HUES48 (cell line): Measurements from ENCODE around the gene OR9A4.
"Not testable (repeated sequence)": the region's sequence is repeated elsewhere in the genome, so short reads cannot be mapped to it uniquely, and the experiment has no call there.

Source experiments
- H3K27ac ChIP-seq: one replicate; pipeline ENCODE4 v1.7.0; 2013; ENCODE audit warnings: low read depth, low read length, inconsistent platforms
- H3K27me3 ChIP-seq: 2 replicates; pipeline ENCODE4 v1.6.1; 2013; ENCODE audit warnings: mild to moderate bottlenecking, low read length; ENCODE audit not compliant: control insufficient read depth, insufficient read depth
- H3K36me3 ChIP-seq: 2 replicates; pipeline ENCODE4 v1.6.1; 2013; ENCODE audit warnings: low read length; ENCODE audit not compliant: control insufficient read depth, insufficient read depth
- H3K4me1 ChIP-seq: 2 replicates; pipeline ENCODE4 v1.6.1; 2013; ENCODE audit warnings: mild to moderate bottlenecking, low read length; ENCODE audit not compliant: control insufficient read depth, insufficient read depth
- H3K4me3 ChIP-seq: 2 replicates; pipeline ENCODE4 v1.5.1; 2013; ENCODE audit warnings: mild to moderate bottlenecking, low read depth, low read length
- H3K9ac ChIP-seq: 2 replicates; pipeline ENCODE4 v1.6.1; 2013; ENCODE audit warnings: mild to moderate bottlenecking, low read depth, low read length, moderate library complexity
- H3K9me3 ChIP-seq: 2 replicates; pipeline ENCODE4 v1.6.1; 2013; ENCODE audit warnings: low read length; ENCODE audit not compliant: control insufficient read depth, insufficient read depth

OR9A4 gene

DNA sequence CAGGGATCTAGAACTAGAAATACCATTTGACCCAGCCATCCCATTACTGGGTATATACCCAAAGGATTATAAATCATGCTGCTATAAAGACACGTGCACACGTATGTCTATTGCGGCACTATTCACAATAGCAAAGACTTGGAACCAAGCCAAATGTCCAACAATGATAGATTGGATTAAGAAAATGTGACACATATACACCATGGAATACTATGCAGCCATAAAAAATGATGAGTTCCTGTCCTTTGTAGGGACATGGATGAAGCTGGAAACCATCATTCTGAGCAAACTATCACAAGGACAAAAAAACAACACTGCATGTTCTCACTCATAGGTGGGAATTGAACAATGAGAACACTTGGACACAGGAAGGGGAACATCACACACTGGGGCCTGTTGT, 16.8 kb upstream of the OR9A4 start:
- H3K9me3 ChIP-seq, H3K4me1 ChIP-seq, H3K36me3 ChIP-seq, H3K4me3 ChIP-seq, H3K27ac ChIP-seq, H3K9ac ChIP-seq, H3K27me3 ChIP-seq: not testable (repeated sequence)

DNA sequence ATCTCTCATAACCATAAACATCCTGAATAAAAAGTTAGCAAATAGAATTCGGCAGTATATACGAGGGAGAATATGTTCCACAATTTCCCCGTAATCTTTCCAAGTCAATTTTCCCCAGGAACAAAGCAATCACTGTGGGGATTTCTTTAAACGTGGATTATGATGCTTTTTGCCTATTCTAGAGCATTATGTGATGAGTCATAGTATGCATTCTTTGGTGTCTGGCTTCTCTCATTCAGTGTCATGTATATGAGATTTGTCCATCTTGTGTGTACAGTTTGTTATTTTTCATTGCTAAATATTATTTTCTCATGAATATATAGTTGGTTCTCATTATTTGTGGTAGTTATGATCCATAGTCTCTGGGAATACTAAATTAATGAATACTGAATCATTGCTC, 9.9 kb upstream of the OR9A4 start:
- no peaks in the 10 kb centered on the region for H3K36me3 ChIP-seq
- no peak overlapping the region for H3K9ac ChIP-seq
- no peaks in the 10 kb centered on the region for H3K9me3 ChIP-seq
- H3K4me1 ChIP-seq: no peaks in the 10 kb centered on the region
- H3K27me3 ChIP-seq: no peaks in the 10 kb centered on the region
- no peak overlapping the region for H3K27ac ChIP-seq
- no peak overlapping the region for H3K4me3 ChIP-seq

- no peaks in the 10 kb centered on the region for H3K4me1 ChIP-seq
- no peaks in the 10 kb centered on the region for H3K27me3 ChIP-seq
- no peaks in the 10 kb centered on the region for H3K9me3 ChIP-seq
- H3K9ac ChIP-seq: no peak overlapping the region
- no peak overlapping the region for H3K27ac ChIP-seq
- no peak overlapping the region for H3K4me3 ChIP-seq
- no peaks in the 10 kb centered on the region for H3K36me3 ChIP-seq
These were observed 4.8 kb upstream of the OR9A4 start for GRCh38 chr7:141911391-141911790.

GRCh38 chr7:141915565-141915964, 634 bp upstream of the OR9A4 start:
- H3K27ac ChIP-seq: no peak overlapping the region
- no peak overlapping the region for H3K4me3 ChIP-seq
- H3K9me3 ChIP-seq: no peaks in the 10 kb centered on the region; the same call in 1 of the 2 replicates
- no peaks in the 10 kb centered on the region for H3K36me3 ChIP-seq
- no peaks in the 10 kb centered on the region for H3K4me1 ChIP-seq
- no peak overlapping the region for H3K9ac ChIP-seq
- no peaks in the 10 kb centered on the region for H3K27me3 ChIP-seq

DNA sequence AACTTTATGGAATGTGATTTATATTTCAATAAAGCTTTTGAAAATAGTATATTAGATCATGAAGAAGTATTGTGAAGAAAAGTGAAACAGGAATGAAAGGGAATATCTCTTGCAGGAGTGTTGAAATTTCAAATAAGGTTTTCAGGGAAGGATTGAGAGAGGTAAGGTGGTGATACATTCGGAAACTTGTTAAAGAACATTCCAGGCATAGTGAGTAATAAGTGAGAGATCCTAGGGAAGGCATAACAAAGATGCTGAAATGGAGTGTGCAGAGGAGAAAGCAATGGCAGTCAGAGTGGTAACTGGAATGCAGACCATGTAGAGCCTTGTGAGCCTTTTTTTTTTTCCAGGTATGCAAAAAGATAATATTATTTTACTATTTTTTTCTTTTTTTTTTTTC, 4.1 kb downstream of the OR9A4 start:
- H3K9me3 ChIP-seq: no peaks in the 10 kb centered on the region; the same call in 1 of the 2 replicates
- H3K4me3 ChIP-seq: no peak overlapping the region
- no peak overlapping the region for H3K9ac ChIP-seq
- no peaks in the 10 kb centered on the region for H3K27me3 ChIP-seq
- no peaks in the 10 kb centered on the region for H3K4me1 ChIP-seq
- no peak overlapping the region for H3K27ac ChIP-seq
- no peaks in the 10 kb centered on the region for H3K36me3 ChIP-seq

DNA sequence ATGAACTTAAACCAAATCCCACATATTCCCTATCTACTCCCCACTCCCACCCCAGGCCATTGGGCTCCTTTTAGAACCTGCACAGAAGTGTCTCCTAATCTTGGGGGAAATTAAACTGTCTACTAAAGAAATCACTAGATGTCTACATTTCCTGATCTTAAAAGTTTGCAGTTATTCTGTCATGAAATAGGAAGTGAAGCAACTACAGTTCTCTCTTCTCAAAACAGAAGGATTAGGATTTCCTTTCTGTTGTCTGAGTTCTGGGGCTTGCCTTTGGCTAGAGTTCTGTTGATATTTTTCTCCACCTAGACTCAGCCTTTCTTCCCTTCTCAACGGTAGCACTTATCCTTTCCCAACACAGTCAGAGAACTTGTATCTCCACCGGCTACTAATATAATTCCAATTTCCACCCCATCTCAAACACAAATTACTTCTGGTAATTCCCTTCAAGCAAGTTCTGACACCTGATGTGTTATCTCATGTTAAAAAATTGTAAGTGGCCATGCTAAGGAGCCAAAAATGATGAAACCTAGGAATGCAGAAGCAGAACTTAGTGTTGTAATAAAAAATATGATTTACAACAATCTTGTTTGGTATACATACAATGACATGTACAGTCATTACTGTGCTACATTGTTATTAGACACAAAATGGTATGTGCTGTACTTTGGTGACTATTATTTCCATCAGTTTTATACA, 12.1 kb downstream of the OR9A4 start:
- Histone ChIP-seq H3K9ac (no peak overlapping the region), H3K36me3 (no peaks in the 10 kb centered on the region), H3K27me3 (no peaks in the 10 kb centered on the region), H3K9me3 (no peaks in the 10 kb centered on the region), H3K27ac (no peak overlapping the region), H3K4me1 (peaks cover 7% of the 10 kb centered on the region; the same call in 1 of the 2 replicates), H3K4me3 (no peak overlapping the region)

DNA sequence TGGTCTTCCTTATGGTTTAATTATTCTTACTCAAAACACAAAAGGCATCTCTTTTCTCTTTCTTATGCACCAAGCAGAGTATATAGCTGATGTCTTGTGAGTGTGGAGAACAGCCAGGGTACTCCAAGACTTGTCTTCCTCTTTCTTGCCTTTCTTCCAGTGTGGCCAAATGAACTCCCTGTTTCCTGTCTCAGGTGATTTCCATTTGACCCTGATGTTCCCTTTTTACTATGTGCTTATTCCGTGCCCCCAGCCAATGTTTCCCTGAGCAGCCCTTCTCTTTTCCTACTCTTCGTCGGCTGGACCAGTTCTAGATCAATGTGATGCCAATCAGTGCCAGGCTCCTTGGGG, 12.6 kb downstream of the OR9A4 start:
- H3K9ac ChIP-seq: no peak overlapping the region
- H3K9me3 ChIP-seq: no peaks in the 10 kb centered on the region
- H3K4me3 ChIP-seq: no peak overlapping the region
- H3K27ac ChIP-seq: no peak overlapping the region
- H3K4me1 ChIP-seq: peaks cover 7% of the 10 kb centered on the region; the same call in 1 of the 2 replicates
- no peaks in the 10 kb centered on the region for H3K27me3 ChIP-seq
- no peaks in the 10 kb centered on the region for H3K36me3 ChIP-seq

DNA sequence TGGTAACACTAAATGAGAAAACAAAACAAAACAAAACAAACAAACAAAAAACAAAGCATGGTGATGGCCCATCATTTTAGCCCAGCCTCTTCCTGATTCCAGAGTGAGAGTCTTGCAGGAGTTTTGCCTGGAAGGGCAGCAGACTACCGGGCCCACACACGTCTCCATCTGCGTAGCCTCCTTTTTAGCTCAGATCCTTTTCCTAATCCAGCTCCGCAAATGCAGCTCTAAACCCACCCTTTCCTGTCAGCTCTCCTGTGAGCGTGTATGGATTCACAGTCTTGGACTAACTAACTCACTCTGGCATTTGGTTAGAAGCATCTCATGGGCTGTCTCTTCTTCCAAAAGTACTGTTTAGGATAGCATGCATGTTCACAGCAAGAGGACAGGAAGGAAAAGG, 14.0 kb downstream of the OR9A4 start:
- H3K27ac ChIP-seq: no peak overlapping the region
- H3K4me3 ChIP-seq: no peak overlapping the region
- H3K27me3 ChIP-seq: no peaks in the 10 kb centered on the region
- peaks cover 7% of the 10 kb centered on the region; the same call in 1 of the 2 replicates for H3K4me1 ChIP-seq
- H3K36me3 ChIP-seq: no peaks in the 10 kb centered on the region
- no peaks in the 10 kb centered on the region for H3K9me3 ChIP-seq
- no peak overlapping the region for H3K9ac ChIP-seq

DNA sequence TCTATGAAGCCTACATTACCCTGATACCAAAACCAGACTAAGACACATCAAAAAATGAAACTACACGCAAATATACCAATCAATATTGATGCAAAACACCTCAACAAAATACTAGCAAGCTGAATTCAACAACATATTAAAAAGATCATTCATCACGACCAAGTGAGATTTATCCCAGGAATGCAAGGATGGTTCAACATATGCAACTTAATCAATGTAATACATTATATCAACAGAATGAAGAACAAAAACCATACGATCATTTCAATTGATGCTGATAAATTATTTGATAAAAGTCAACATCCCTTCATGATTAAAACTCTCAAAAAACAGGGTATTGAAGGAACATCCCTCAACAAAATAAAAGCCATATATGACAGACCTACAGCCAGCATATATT, 24.9 kb downstream of the OR9A4 start:
- Histone ChIP-seq H3K36me3 (no peaks in the 10 kb centered on the region), H3K4me3 (no peak overlapping the region), H3K27me3 (no peaks in the 10 kb centered on the region), H3K4me1 (no peaks in the 10 kb centered on the region), H3K9ac (no peak overlapping the region), H3K27ac (no peak overlapping the region), H3K9me3 (peaks cover 4% of the 10 kb centered on the region; the same call in 1 of the 2 replicates)

DNA sequence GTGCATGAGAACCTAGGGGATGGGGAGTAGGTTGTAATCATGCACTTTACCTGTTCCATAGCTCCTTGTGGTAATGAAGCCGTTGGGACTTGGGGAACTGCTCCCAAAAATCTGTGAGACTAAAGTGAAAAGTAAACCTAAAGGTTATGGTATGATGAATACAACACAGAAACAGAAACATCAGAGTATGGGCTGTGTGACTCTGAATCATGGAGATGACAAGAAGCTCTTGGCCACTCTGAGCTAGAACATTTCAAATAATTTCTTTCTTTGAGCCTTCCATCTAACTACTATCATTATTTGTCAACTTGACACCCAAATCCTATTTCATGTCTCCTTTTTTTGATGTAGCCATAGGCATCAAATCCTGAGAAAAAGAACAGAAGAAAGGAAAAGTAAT, 27.6 kb downstream of the OR9A4 start:
- no peaks in the 10 kb centered on the region for H3K4me1 ChIP-seq
- peaks cover 4% of the 10 kb centered on the region; the same call in 1 of the 2 replicates for H3K9me3 ChIP-seq
- no peak overlapping the region for H3K27ac ChIP-seq
- H3K36me3 ChIP-seq: no peaks in the 10 kb centered on the region
- H3K4me3 ChIP-seq: no peak overlapping the region
- no peak overlapping the region for H3K9ac ChIP-seq
- no peaks in the 10 kb centered on the region for H3K27me3 ChIP-seq

DNA sequence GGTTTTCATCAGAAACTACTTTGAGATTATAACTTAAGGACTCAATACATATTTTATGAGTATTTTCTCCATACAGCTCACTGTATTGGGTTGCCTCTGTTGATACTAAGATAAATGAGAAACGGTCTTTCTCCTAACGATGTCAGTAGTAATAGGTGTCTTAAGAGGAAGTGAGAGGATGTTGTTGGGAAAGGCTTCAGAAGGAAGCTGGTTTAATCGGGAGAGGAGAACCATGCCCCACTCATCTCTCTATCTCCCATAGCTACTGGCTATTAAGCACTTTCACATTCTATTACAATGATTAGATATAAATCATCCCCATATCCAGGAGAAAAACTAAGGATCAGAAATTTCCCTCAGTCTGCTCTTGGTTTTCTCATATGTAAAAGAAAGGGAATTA, 28.6 kb downstream of the OR9A4 start:
- Histone ChIP-seq H3K36me3 (no peaks in the 10 kb centered on the region), H3K27me3 (no peaks in the 10 kb centered on the region), H3K27ac (no peak overlapping the region), H3K9ac (no peak overlapping the region), H3K4me1 (no peaks in the 10 kb centered on the region), H3K4me3 (no peak overlapping the region), H3K9me3 (peaks cover 4% of the 10 kb centered on the region; the same call in 1 of the 2 replicates)
